ENCODE measurements around the gene DOCK4. TPM values are rescaled to one million over a fixed set of nuclear protein-coding genes. Genes with fewer than 3 reads are reported as not detected.

Gene DOCK4
- total RNA-seq, 1 donor from 2014 or later, result 0.73 TPM

GRCh38 chr7:112215787-112216186, 9.6 kb upstream of the DOCK4 start:
- intact Hi-C loops (cut with micrococcal nuclease), result no loop called here
- H3K36me3 Mint-ChIP-seq (ENCODE audit: low read depth), result no peaks in the 10 kb centered on the region
- ChIA-PET CTCF (no interaction called here), POLR2A (no interaction called here)
- no peak for ATAC-seq (ENCODE audit: low read depth)
- H3K27me3 Mint-ChIP-seq, result no peaks in the 10 kb centered on the region
- no peak overlapping the region for H3K27ac Mint-ChIP-seq
- no peak for TF ChIP-seq CTCF (IDR thresholded peaks at IDR 0.05)
- H3K4me1 Mint-ChIP-seq, result peaks cover 10% of the 10 kb centered on the region
- H3K4me3 Mint-ChIP-seq, result no peak overlapping the region
- no peaks in the 10 kb centered on the region for H3K9me3 Mint-ChIP-seq
- no peak for DNase-seq

GRCh38 chr7:112214883-112215282, 8.7 kb upstream of the DOCK4 start:
- ATAC-seq (ENCODE audit: low read depth), result no peak
- CTCF ChIA-PET, result no interaction called here
- intact Hi-C loops (cut with micrococcal nuclease), result no loop called here
- Mint-ChIP-seq H3K27ac (no peak overlapping the region), H3K36me3 (ENCODE audit: low read depth) (no peaks in the 10 kb centered on the region), H3K4me3 (no peak overlapping the region), H3K27me3 (no peaks in the 10 kb centered on the region), H3K9me3 (no peaks in the 10 kb centered on the region), H3K4me1 (peaks cover 8% of the 10 kb centered on the region)
- TF ChIP-seq CTCF (IDR thresholded peaks at IDR 0.05), result no peak
- POLR2A ChIA-PET, result no interaction called here
- no peak for DNase-seq

- Mint-ChIP-seq H3K36me3 (ENCODE audit: low read depth) (no peaks in the 10 kb centered on the region), H3K4me3 (no peak overlapping the region), H3K9me3 (no peaks in the 10 kb centered on the region), H3K4me1 (peaks cover 8% of the 10 kb centered on the region), H3K27me3 (no peaks in the 10 kb centered on the region), H3K27ac (no peak overlapping the region)
- intact Hi-C loops (cut with micrococcal nuclease), result no loop called here
- ATAC-seq (ENCODE audit: low read depth), result no peak
- DNase-seq, result no peak
- ChIA-PET POLR2A (no interaction called here), CTCF (no interaction called here)
- TF ChIP-seq CTCF (IDR thresholded peaks at IDR 0.05), result no peak
These were observed 8.1 kb upstream of the DOCK4 start for GRCh38 chr7:112214268-112214667.

- intact Hi-C loops (cut with micrococcal nuclease), result no loop called here
- Mint-ChIP-seq H3K4me3 (no peak overlapping the region), H3K9me3 (no peaks in the 10 kb centered on the region), H3K27me3 (no peaks in the 10 kb centered on the region), H3K4me1 (peaks cover 12% of the 10 kb centered on the region), H3K27ac (no peak overlapping the region), H3K36me3 (ENCODE audit: low read depth) (no peaks in the 10 kb centered on the region)
- TF ChIP-seq CTCF (IDR thresholded peaks at IDR 0.05), result no peak
- DNase-seq (no peak), ATAC-seq (ENCODE audit: low read depth) (no peak)
- ChIA-PET CTCF (no interaction called here), POLR2A (no interaction called here)
These were observed 7.5 kb upstream of the DOCK4 start for GRCh38 chr7:112213735-112214134.

- H3K27ac Mint-ChIP-seq, result no peak overlapping the region
- no peak for ATAC-seq (ENCODE audit: low read depth)
These were observed 6.4 kb upstream of the DOCK4 start for GRCh38 chr7:112212571-112212970.

More at GRCh38 chr7:112212571-112212970, 6.4 kb upstream of the DOCK4 start:
- ChIA-PET POLR2A (no interaction called here), CTCF (no interaction called here)
- DNase-seq, result no peak
- no peaks in the 10 kb centered on the region for H3K36me3 Mint-ChIP-seq (ENCODE audit: low read depth)
- H3K4me1 Mint-ChIP-seq, result peaks cover 15% of the 10 kb centered on the region
- H3K9me3 Mint-ChIP-seq, result no peaks in the 10 kb centered on the region
- no peak for TF ChIP-seq CTCF (IDR thresholded peaks at IDR 0.05)
- no peak overlapping the region for H3K4me3 Mint-ChIP-seq
- intact Hi-C loops (cut with micrococcal nuclease), result no loop called here
- H3K27me3 Mint-ChIP-seq, result no peaks in the 10 kb centered on the region
